SU-DHL-6 (cell line): Measurements from ENCODE around the gene PLK1.
"Not testable (repeated sequence)": the region's sequence is repeated elsewhere in the genome, so short reads cannot be mapped to it uniquely, and the experiment has no call there.

Source experiments
- EZH2phosphoT487 ChIP-seq: fragments of 200-600 bp; sonication (generic), shearing (Covaris generic); conservative IDR thresholded peaks from 2 replicates; pipeline ENCODE4 v1.6.1; 2018; ENCODE audit warnings: mild to moderate bottlenecking, antibody characterized with exemption, low read length, moderate library complexity, mixed read lengths
- TF ChIP-seq, protein P1 (sequence below): fragments of 200-600 bp; sonication (generic); IDR thresholded peaks from one replicate; pipeline ENCODE4 v1.5.1; 2017; ENCODE audit warnings: antibody characterized with exemption, mild to moderate bottlenecking, low read length, moderate library complexity; ENCODE audit not compliant: insufficient read depth, poor library complexity, severe bottlenecking

DNA sequence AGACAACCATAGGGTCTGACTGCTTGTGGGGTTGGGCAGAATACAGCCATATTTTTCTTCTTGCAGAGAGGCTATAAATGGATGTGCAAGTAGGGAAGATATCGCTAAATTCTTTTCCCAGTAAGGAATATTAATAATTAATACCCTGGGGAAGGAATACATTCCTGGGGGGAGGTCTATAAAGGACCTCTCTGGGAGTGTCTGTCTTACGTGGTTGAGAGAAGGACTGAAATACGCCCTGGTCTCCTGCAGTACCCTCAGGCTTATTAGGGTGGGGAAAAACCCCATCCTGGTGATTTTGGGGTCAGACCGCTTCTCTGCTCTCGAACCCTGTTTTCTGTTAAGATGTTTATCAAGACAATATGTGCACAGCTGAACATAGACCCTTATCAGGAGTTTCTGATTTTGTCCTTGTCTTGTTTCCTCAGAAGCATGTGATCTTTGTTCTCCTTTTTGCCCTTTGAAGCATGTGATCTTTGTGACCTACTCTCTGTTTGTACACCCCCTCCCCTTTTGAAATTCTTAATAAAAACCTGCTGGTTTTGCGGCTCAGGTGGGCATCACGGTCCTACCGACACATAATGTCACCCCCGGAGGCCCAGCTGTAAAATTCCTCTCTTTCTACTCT, 44.0 kb downstream of the PLK1 start:
- TF ChIP-seq EZH2phosphoT487: not testable (repeated sequence)
- TF ChIP-seq, protein P1, sequence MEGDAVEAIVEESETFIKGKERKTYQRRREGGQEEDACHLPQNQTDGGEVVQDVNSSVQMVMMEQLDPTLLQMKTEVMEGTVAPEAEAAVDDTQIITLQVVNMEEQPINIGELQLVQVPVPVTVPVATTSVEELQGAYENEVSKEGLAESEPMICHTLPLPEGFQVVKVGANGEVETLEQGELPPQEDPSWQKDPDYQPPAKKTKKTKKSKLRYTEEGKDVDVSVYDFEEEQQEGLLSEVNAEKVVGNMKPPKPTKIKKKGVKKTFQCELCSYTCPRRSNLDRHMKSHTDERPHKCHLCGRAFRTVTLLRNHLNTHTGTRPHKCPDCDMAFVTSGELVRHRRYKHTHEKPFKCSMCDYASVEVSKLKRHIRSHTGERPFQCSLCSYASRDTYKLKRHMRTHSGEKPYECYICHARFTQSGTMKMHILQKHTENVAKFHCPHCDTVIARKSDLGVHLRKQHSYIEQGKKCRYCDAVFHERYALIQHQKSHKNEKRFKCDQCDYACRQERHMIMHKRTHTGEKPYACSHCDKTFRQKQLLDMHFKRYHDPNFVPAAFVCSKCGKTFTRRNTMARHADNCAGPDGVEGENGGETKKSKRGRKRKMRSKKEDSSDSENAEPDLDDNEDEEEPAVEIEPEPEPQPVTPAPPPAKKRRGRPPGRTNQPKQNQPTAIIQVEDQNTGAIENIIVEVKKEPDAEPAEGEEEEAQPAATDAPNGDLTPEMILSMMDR: not testable (repeated sequence)
